Fibroblast of lung (primary cell): ENCODE measurements around the gene ANKRD44. TPM values are rescaled to one million over a fixed set of nuclear protein-coding genes. Genes with fewer than 3 reads are reported as not detected.

ENCODE experiments used
- DNase-seq, 2 donors: peaks; one replicate each; pipeline versions ENCODE4 v3.0.0 to v3.0.0-alpha.2; 2010; ENCODE audit warnings: low read depth in 2 of 2
- H2AFZ ChIP-seq: 2 replicates; pipeline ENCODE4 v1.5.1; 2012; ENCODE audit warnings: low read length, control low read depth, inconsistent platforms
- H3K27ac ChIP-seq: 2 replicates; pipeline ENCODE4 v1.5.1; 2011; ENCODE audit warnings: low read length, control low read depth; ENCODE audit not compliant: insufficient read depth
- H3K27me3 ChIP-seq: 2 replicates; pipeline ENCODE4 v1.5.1; 2011; ENCODE audit warnings: mild to moderate bottlenecking, low read length; ENCODE audit not compliant: control insufficient read depth, insufficient read depth
- H3K36me3 ChIP-seq: 2 replicates; pipeline ENCODE4 v1.5.1; 2011; ENCODE audit warnings: low read length; ENCODE audit not compliant: control insufficient read depth, insufficient read depth
- H3K4me1 ChIP-seq: 2 replicates; pipeline ENCODE4 v1.5.1; 2011; ENCODE audit warnings: low read length; ENCODE audit not compliant: control insufficient read depth, insufficient read depth; ENCODE audit errors: extremely low read depth
- H3K4me2 ChIP-seq: 2 replicates; pipeline ENCODE4 v1.5.1; 2011; ENCODE audit warnings: low read length, control low read depth; ENCODE audit not compliant: insufficient read depth; ENCODE audit errors: extremely low read depth
- H3K4me3 ChIP-seq, 4 experiments: fragments of 200-600 bp in 1 of 4; sonication (generic) in 1 of 4; replicated peaks in 1 of 4; 2 replicates each; pipeline ENCODE4 v1.5.1; 2011 to 2016; ENCODE audit warnings: low read length in 4 of 4, low read depth in 3 of 4, mild to moderate bottlenecking in 3 of 4, control low read depth in 2 of 4, inconsistent platforms in 1 of 4, mixed read lengths in 1 of 4; ENCODE audit not compliant: insufficient read depth in 1 of 4; ENCODE audit errors: control extremely low read depth in 1 of 4
- H3K79me2 ChIP-seq: 2 replicates; pipeline ENCODE4 v1.5.1; 2012; ENCODE audit warnings: mild to moderate bottlenecking, low read length, inconsistent platforms; ENCODE audit not compliant: control insufficient read depth, insufficient read depth
- H3K9ac ChIP-seq: 2 replicates; pipeline ENCODE4 v1.5.1; 2011; ENCODE audit warnings: mild to moderate bottlenecking, low read length, control low read depth; ENCODE audit not compliant: insufficient read depth
- H3K9me3 ChIP-seq: 2 replicates; pipeline ENCODE4 v1.5.1; 2012; ENCODE audit warnings: low read depth, low read length; ENCODE audit not compliant: control insufficient read depth, insufficient read depth
- H4K20me1 ChIP-seq: 2 replicates; pipeline ENCODE4 v1.5.1; 2011; ENCODE audit warnings: low read length; ENCODE audit not compliant: control insufficient read depth, insufficient read depth; ENCODE audit errors: extremely low read depth
- EZH2 ChIP-seq: IDR thresholded peaks from 2 replicates; pipeline ENCODE4 v1.5.1; 2012; ENCODE audit warnings: low read length, control low read depth, mild to moderate bottlenecking; ENCODE audit errors: missing control alignments
- polyA plus RNA-seq, 2 donors: library from polyadenylated mRNA; depleted of rRNA in 1 of 2; stranded (reverse) in 1 of 2; unstranded in 1 of 2; fragments of >200 nt; gene quantifications; 2 replicates each; pipeline ENCODE4 v1.2.1, GENCODE V29; 2011 to 2012; ENCODE audit warnings: missing spikeins in 1 of 2
- total RNA-seq: library from RNA; depleted of rRNA; stranded (reverse); fragments of >200 nt; gene quantifications from 2 replicates; pipeline ENCODE4 v1.2.1, GENCODE V29; 2014
- TF ChIP-seq, protein P1 (sequence below), 2 donors: IDR thresholded peaks in 1 of 2; conservative IDR thresholded peaks in 1 of 2; 1 replicate in 1 of 2; 2 replicates in 1 of 2; pipeline ENCODE4 v1.5.1; 2011 to 2012; ENCODE audit warnings: low read length in 2 of 2, control low read depth in 1 of 2, inconsistent platforms in 1 of 2, low read depth in 1 of 2, mild to moderate bottlenecking in 1 of 2

ANKRD44 gene
- total and polyA plus RNA-seq, 2 donors (not counting 1 experiment from before 2014, with no cell fraction given) = 7.6 to 9.7 TPM

DNA sequence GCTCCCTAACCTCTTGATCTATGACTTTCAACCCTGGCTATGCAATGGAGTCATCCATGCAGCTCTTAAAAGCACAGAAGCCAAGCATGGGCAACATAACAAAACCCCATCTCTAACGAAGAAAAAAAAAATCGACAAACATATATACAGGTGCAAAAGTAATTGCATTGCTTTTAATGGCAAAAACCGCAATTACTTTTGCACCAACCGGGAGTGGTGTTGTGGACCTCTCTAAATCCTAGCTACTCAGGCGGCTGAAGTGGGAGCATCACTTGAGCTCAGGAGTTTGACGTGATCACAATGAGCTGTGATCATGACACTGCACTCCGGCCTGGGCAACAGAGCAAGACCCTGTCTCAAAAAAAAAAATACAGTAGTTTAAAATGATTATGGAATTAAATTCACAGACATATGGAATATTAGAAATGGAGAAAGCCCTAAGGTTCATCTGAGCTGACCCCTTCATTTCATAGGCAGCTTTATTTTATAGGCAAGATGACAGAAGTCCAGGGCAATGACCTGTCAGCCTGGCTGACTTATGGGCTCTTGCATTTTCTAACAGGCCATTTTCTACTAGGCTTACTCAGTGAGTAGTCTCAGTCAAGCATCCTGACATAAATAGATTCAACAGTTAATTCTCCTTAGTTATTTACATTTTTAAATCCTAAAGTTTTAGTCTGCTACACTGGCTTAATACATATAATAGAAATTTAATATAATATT lies 183.8 kb downstream of the ANKRD44 start:
- Histone ChIP-seq H3K79me2 (no peaks in the 10 kb centered on the region), H3K27me3 (no peaks in the 10 kb centered on the region), H4K20me1 (no peaks in the 10 kb centered on the region), H3K9me3 (no peaks in the 10 kb centered on the region), H3K4me1 (peaks cover 4% of the 10 kb centered on the region), H3K27ac (no peak overlapping the region), H3K4me3 (no peak overlapping the region), H2AFZ (no peak overlapping the region), H3K4me2 (no peak overlapping the region), H3K36me3 (no peaks in the 10 kb centered on the region), H3K9ac (no peak overlapping the region)
- TF ChIP-seq, protein P1, sequence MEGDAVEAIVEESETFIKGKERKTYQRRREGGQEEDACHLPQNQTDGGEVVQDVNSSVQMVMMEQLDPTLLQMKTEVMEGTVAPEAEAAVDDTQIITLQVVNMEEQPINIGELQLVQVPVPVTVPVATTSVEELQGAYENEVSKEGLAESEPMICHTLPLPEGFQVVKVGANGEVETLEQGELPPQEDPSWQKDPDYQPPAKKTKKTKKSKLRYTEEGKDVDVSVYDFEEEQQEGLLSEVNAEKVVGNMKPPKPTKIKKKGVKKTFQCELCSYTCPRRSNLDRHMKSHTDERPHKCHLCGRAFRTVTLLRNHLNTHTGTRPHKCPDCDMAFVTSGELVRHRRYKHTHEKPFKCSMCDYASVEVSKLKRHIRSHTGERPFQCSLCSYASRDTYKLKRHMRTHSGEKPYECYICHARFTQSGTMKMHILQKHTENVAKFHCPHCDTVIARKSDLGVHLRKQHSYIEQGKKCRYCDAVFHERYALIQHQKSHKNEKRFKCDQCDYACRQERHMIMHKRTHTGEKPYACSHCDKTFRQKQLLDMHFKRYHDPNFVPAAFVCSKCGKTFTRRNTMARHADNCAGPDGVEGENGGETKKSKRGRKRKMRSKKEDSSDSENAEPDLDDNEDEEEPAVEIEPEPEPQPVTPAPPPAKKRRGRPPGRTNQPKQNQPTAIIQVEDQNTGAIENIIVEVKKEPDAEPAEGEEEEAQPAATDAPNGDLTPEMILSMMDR (conservative IDR thresholded peaks at IDR 0.05 in 1 of 2, IDR thresholded peaks at IDR 0.05 in 1 of 2; ENCODE audit: low read depth in 1 of 2, low read length in 2 of 2) = no peak
- no peak for TF ChIP-seq EZH2
- DNase-seq = no peak

DNA sequence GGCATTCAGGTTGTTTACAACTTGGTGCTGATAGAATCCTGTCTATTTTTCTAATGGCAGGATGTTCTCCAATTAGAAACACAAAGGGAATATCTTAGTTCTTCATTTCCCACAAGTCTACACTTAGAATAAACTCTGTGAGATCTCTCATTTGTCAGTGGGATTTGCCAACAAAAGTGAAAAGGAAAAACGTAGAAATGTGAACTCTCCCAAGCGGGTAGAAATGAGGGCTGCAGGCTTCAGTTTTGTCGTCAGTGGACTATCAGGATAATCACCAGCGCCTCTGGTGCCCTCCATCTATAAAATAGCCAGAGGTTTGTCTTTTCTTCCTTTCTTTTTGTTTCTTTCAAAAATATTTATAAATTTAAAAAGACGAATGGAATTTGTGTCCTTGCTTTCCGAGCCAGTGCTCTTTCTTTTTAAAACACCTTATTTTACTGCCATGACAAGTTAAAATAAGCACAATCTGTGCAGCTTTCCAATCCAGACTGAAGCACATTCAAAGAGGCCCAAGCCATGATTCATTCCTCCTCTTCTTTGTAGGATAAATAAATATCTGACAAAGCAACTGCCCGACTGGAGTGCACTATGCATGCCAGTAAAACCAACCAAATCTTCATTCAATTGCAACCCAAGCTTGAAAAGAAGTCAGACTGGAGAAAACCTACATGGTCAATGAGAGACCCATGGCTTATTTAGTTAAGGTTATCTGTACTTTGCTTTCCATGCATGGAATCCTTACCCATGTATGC lies 185.8 kb downstream of the ANKRD44 start:
- Histone ChIP-seq H3K4me3 (no peak overlapping the region), H3K4me2 (peak overlapping the region; percentile 58)

DNA sequence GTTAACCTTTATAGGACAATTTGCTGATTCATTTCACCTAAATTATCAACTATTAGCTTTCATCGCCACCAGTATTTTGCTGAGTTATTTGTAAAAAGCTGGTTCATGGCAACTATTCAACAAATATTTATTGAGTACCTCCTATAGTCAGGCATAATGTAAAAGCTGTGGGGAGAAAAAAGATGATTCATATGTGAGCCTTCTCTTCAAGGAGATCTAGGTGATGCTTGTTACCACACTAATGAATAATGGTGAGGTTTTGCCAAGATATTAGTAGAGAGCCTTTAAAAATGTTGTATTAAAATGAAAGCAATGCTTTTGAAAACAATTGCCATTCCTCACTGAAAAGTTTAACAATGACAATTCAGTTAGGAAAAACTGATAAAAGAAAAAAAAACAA lies 187.8 kb downstream of the ANKRD44 start:
- H3K27ac ChIP-seq = no peak overlapping the region
- no peaks in the 10 kb centered on the region for H3K36me3 ChIP-seq
- H3K4me3 ChIP-seq = no peak overlapping the region
- H3K4me2 ChIP-seq = no peak overlapping the region
- H2AFZ ChIP-seq = no peak overlapping the region
- no peaks in the 10 kb centered on the region for H4K20me1 ChIP-seq
- no peak overlapping the region for H3K9ac ChIP-seq
- H3K79me2 ChIP-seq = no peaks in the 10 kb centered on the region
- peak in 1 of 2 donors; percentile 74 for DNase-seq
- TF ChIP-seq, protein P1 (conservative IDR thresholded peaks at IDR 0.05 in 1 of 2, IDR thresholded peaks at IDR 0.05 in 1 of 2; ENCODE audit: low read depth in 1 of 2, low read length in 2 of 2) = no peak
- no peak for TF ChIP-seq EZH2
- no peaks in the 10 kb centered on the region for H3K27me3 ChIP-seq
- peaks cover 4% of the 10 kb centered on the region for H3K4me1 ChIP-seq
- no peaks in the 10 kb centered on the region for H3K9me3 ChIP-seq

More for the DNA sequence above, 185.8 kb downstream of the ANKRD44 start:
- DNase-seq = peak; percentile 84 to 91
- no peak overlapping the region for H3K9ac ChIP-seq
- H2AFZ ChIP-seq = no peak overlapping the region
- no peaks in the 10 kb centered on the region for H3K36me3 ChIP-seq
- H3K79me2 ChIP-seq = no peaks in the 10 kb centered on the region
- TF ChIP-seq, protein P1 (conservative IDR thresholded peaks at IDR 0.05 in 1 of 2, IDR thresholded peaks at IDR 0.05 in 1 of 2; ENCODE audit: low read depth in 1 of 2, low read length in 2 of 2) = no peak
- TF ChIP-seq EZH2 = no peak
- H3K9me3 ChIP-seq = no peaks in the 10 kb centered on the region
- H4K20me1 ChIP-seq = no peaks in the 10 kb centered on the region
- peaks cover 4% of the 10 kb centered on the region for H3K4me1 ChIP-seq
- H3K27me3 ChIP-seq = no peaks in the 10 kb centered on the region
- H3K27ac ChIP-seq = no peak overlapping the region
